Nephron (organoid): ENCODE data around the gene LOXL3.

Source experiments
- H3K27ac Mint-ChIP-seq, 3 experiments: 2 replicates each; pipeline ENCODE4 v1.8.0; 2020; ENCODE audit warnings: mixed read lengths in 3 of 3, mild to moderate bottlenecking in 2 of 3, moderate library complexity in 1 of 3
- H3K27me3 Mint-ChIP-seq: 2 replicates; pipeline ENCODE4 v1.8.0; 2021; ENCODE audit warnings: low read depth, mild to moderate bottlenecking, moderate library complexity, mixed read lengths
- H3K36me3 Mint-ChIP-seq: 2 replicates; pipeline ENCODE4 v1.8.0; 2020; ENCODE audit warnings: low read depth, mixed read lengths
- H3K4me1 Mint-ChIP-seq: 2 replicates; pipeline ENCODE4 v1.8.0; 2020; ENCODE audit warnings: mixed read lengths
- H3K4me3 Mint-ChIP-seq, 3 experiments: 2 replicates each; pipeline ENCODE4 v1.8.0; 2020; ENCODE audit warnings: mild to moderate bottlenecking in 3 of 3, mixed read lengths in 3 of 3, moderate library complexity in 2 of 3
- H3K9me3 Mint-ChIP-seq: 2 replicates; pipeline ENCODE4 v1.8.0; 2020; ENCODE audit warnings: mixed read lengths
- TF ChIP-seq, protein P1 (sequence below), 3 experiments: fragments of 200-600 bp; sonication (generic); IDR thresholded peaks; one replicate each; pipeline ENCODE4 v1.5.0; 2021; ENCODE audit warnings: antibody characterized with exemption in 3 of 3; ENCODE audit not compliant: unreplicated experiment in 3 of 3

The LOXL3 gene

DNA sequence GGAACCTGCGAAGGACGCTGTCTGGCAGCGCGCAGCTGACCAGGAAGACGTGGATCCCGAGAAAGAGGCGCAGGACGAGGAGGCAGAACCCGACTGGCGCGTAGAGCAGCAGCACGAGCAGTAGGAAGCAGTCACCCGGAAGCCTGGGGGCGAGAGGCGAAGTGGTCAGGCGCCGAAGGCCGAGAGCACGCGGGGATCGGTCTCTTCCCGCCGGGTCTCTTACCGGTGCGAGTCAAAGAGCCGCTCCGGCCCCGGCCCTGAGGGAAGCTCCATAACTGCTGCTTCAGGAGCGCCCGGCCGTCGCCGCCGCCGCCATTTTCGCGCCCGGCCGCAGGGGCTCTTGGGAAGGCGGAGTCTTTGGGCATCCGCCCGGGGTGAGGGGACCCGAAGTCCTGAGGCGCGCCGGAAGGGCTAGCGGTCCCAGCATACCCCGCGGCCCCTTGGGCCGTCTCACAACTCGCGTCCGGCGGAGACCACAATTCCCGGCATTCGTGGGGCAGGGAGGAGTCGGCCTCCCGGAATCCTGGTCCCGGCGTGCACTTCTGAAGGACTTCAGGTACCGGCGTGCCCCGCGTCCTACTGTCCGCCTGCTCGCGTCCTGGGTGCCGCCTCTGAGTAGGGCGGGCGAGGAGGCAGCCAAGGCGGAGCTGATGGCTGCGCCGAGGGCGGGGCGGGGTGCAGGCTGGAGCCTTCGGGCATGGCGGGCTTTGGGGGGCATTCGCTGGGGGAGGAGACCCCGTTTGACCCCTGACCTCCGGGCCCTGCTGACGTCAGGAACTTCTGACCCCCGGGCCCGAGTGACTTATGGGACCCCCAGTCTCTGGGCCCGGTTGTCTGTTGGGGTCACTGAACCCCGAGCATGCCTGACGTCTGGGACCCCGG, 24.1 kb downstream of the LOXL3 start, which contains the start of the genes AUP1 and HTRA2:
AUP1 (minus strand) TSS at position 350 of the 882 bp plus-strand sequence; CDS start at position 273, 77 bp downstream.
HTRA2 (plus strand) TSS at position 577 of the 882 bp plus-strand sequence; CDS start at position 651, 74 bp downstream.
- H3K9me3 Mint-ChIP-seq, result no peaks in the 10 kb centered on the region
- H3K27me3 Mint-ChIP-seq, result no peaks in the 10 kb centered on the region
- peak within 1 kb of the TSS; percentile 97 to 99 (median 99) for H3K4me3 Mint-ChIP-seq
- peaks cover 31% of the 10 kb centered on the region for H3K36me3 Mint-ChIP-seq
- H3K27ac Mint-ChIP-seq, result peak within 1 kb of the TSS; percentile 82 to 96 (median 88)
- TF ChIP-seq, protein P1, sequence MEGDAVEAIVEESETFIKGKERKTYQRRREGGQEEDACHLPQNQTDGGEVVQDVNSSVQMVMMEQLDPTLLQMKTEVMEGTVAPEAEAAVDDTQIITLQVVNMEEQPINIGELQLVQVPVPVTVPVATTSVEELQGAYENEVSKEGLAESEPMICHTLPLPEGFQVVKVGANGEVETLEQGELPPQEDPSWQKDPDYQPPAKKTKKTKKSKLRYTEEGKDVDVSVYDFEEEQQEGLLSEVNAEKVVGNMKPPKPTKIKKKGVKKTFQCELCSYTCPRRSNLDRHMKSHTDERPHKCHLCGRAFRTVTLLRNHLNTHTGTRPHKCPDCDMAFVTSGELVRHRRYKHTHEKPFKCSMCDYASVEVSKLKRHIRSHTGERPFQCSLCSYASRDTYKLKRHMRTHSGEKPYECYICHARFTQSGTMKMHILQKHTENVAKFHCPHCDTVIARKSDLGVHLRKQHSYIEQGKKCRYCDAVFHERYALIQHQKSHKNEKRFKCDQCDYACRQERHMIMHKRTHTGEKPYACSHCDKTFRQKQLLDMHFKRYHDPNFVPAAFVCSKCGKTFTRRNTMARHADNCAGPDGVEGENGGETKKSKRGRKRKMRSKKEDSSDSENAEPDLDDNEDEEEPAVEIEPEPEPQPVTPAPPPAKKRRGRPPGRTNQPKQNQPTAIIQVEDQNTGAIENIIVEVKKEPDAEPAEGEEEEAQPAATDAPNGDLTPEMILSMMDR (IDR thresholded peaks at IDR 0.05; ENCODE audit: unreplicated experiment in 3 of 3), result no peak
- H3K4me1 Mint-ChIP-seq, result peaks cover 25% of the 10 kb centered on the region

DNA sequence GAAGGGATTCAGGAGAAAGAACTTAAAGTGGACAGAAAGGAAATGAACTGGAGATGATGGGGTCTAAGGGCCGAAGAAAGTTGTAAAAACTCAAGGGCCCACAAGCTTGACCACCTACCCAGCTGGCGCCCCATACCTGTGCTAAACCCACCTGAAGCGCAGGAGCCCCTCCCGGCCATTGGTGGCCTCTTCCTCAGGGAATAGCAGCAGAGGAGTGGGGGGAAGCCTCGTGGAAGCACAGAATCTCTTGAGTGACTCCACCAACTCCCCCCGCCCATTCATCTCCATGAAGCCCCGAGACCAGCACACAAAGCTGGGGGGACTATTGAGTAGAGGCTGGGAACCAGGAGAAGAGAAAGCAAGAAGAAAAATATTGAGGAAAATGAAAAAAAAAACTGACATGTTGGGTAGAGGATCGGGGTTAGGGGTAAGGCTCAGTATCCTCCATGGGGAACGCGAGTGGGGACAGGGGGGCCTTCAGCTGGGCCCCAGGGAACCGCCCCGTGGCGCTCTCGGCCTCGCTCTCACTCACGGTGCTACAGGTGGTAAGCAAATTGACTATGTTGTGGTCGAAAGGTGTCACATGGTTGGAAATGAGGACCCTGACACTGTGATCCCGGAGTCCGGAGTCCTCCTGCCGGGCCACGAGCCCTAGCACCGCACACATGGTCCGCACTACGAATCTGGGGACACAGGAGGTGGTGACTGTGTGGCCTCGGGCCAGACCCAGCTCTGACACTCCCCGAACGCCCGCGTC, 25.0 kb downstream of the LOXL3 start:
- H3K27me3 Mint-ChIP-seq, result no peaks in the 10 kb centered on the region

DNA sequence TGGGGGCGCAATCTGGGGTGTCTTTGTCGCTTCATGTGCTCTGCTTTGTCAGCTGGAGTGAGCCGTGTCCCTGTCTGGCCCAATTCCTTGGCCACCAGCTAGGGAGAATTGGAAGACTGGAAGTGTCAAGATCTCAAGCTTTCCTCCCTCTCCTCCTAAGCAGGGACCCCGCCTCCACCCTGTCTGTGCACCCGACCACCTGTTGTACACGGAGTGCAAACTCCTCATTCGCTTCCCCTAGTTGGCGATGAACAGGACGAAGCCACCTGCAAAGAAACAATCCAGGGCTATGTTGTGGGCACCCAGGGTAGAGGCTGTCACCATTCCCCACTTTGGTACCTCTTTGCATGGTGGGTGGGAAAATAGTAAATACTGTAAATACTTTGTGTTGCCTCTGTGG, 26.0 kb downstream of the LOXL3 start:
- Mint-ChIP-seq H3K4me3 (peak overlapping the region; percentile 97 to 99 (median 99)), H3K36me3 (peaks cover 30% of the 10 kb centered on the region), H3K4me1 (peaks cover 25% of the 10 kb centered on the region)

More for the DNA sequence above, 25.0 kb downstream of the LOXL3 start:
- Mint-ChIP-seq H3K4me3 (peak overlapping the region; percentile 97 to 99 (median 99)), H3K27ac (peak overlapping the region; percentile 82 to 96 (median 88)), H3K36me3 (peaks cover 31% of the 10 kb centered on the region), H3K9me3 (no peaks in the 10 kb centered on the region), H3K4me1 (peaks cover 25% of the 10 kb centered on the region)
- TF ChIP-seq, protein P1 (IDR thresholded peaks at IDR 0.05; ENCODE audit: unreplicated experiment in 3 of 3), result no peak

DNA sequence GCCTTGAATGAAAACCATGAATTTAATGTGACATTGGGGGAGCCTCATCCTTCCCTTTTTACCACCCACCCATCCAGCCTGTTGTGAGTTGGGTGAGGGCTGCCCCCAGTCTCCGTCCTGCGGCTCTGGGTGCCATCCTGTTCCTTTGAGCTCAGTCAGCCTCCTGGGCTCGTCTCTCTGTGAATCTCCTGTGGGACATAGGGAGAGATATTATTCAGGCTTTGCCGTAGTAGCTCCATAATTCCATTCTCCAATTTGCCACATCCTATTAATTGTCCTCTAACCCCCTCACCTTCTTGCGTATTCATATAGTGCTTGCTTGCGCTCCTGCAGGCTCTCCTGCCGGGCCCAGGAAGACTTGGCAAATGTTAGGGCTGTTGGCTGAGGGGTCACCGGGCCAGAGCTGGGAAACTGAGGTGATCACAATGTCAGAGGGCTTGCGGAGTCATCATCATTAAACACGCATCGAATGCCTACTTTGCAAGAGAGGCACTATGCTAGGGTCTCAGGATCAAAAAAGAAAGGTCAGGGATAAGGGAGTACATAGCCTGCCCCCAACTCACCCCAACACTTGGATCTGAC, 27.0 kb downstream of the LOXL3 start:
- Mint-ChIP-seq H3K36me3 (peaks cover 24% of the 10 kb centered on the region), H3K4me3 (peak overlapping the region; percentile 97 to 99 (median 99)), H3K9me3 (no peaks in the 10 kb centered on the region), H3K27ac (no peak overlapping the region), H3K4me1 (peaks cover 19% of the 10 kb centered on the region), H3K27me3 (peaks cover 18% of the 10 kb centered on the region)
- TF ChIP-seq, protein P1 (IDR thresholded peaks at IDR 0.05; ENCODE audit: unreplicated experiment in 3 of 3), result no peak

More for the DNA sequence above, 26.0 kb downstream of the LOXL3 start:
- H3K27ac Mint-ChIP-seq, result peak overlapping the region in 1 of 3 experiments; percentile 82
- peaks cover 8% of the 10 kb centered on the region for H3K27me3 Mint-ChIP-seq
- TF ChIP-seq, protein P1 (IDR thresholded peaks at IDR 0.05; ENCODE audit: unreplicated experiment in 3 of 3), result no peak
- H3K9me3 Mint-ChIP-seq, result no peaks in the 10 kb centered on the region

DNA sequence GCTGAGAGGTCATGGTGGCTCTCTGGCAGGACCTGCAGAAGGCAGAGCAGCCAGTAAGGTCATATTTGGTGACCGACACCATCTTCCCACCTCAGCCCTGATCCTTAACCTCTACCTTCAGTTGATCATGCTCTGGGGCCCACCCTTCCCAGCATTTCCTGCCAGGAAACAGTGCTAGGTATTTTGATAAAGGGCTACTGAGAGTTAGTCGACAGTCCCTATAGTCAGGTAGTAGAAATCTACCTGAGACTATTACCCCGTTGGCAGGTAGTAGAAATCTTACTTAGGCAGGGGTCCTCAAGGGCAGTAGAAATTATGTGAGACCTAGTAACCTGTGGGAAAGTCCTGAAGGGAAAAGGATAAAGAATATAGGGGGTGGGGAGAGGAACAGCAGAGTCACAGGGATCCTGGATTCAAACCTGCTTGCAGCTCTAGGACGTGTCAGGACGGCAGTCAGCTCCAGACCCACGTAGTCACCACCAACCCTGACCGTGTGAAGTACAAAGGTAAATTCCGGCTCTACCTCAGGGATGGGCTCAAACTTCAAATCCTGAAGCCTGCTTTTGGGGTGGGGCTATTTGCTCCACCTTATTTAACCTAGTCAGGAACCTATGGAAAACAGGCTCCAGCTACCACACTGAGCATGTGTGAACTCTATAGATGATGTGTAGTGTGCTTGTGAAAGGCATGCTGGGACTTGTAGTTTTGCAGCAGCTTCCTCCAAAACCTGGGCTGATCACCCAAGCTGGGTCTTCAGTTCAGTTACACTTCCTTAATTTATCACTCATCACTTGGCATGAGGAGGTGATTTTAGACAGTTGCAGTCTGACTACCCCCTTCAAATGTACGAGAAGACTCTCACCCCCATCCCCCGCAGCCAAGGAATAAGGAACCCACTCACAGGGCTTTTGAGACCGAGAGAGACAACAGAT, 27.8 kb downstream of the LOXL3 start, which contains the start of gene DQX1:
DQX1 (minus strand) TSS at position 515 of the 932 bp plus-strand sequence; CDS start at position 13, 502 bp downstream.
- Mint-ChIP-seq H3K4me3 (peak within 1 kb of the TSS; percentile 97 to 99 (median 99)), H3K36me3 (peaks cover 24% of the 10 kb centered on the region), H3K27me3 (peaks cover 25% of the 10 kb centered on the region), H3K9me3 (no peaks in the 10 kb centered on the region), H3K4me1 (peaks cover 17% of the 10 kb centered on the region), H3K27ac (peak within 1 kb of the TSS in 1 of 3 experiments; percentile 61)
- TF ChIP-seq, protein P1 (IDR thresholded peaks at IDR 0.05; ENCODE audit: unreplicated experiment in 3 of 3), result no peak
